Motor neuron (in vitro differentiated cells): ENCODE measurements around the gene HIP1R. TPM values are rescaled to one million over a fixed set of nuclear protein-coding genes. Genes with fewer than 3 reads are reported as not detected.
"Not testable (repeated sequence)": the region's sequence is repeated elsewhere in the genome, so short reads cannot be mapped to it uniquely, and the experiment has no call there.

ENCODE experiments used
- ATAC-seq, 8 experiments: fragments of 200-7000 bp; cut with Tn5 transposase; replicated peaks in 6 of 8; 2 replicates each; pipeline ENCODE4 v1.8.0; 2021; ENCODE audit warnings: mild to moderate bottlenecking in 8 of 8, moderate library complexity in 8 of 8
- H3K27ac ChIP-seq, 2 donors: fragments of 250-450 bp; sonication (Bioruptor Pico); 2 replicates each; pipeline ENCODE4 v1.9.0; 2021; ENCODE audit warnings: antibody characterized with exemption in 2 of 2, mild to moderate bottlenecking in 2 of 2, moderate library complexity in 1 of 2
- H3K4me1 ChIP-seq, 2 donors: fragments of 250-450 bp; sonication (Bioruptor Pico); replicated peaks in 1 of 2; 2 replicates each; pipeline ENCODE4 v1.6.1; 2021; ENCODE audit warnings: antibody characterized with exemption in 2 of 2, mild to moderate bottlenecking in 2 of 2, moderate library complexity in 1 of 2
- H3K4me3 ChIP-seq, 5 donors: fragments of 250-450 bp; sonication (Bioruptor Pico); 2 replicates each; pipeline ENCODE4 v1.9.0; 2021; ENCODE audit warnings: antibody characterized with exemption in 5 of 5, mild to moderate bottlenecking in 5 of 5, moderate library complexity in 4 of 5
- WGBS, 10 experiments: fragments of 450-650 bp; shearing (Covaris generic); methylation state at CpG; one replicate each; pipeline ENCODE4 v1.0.0; 2022; 5-methylcytosine and 5-hydroxymethylcytosine counted together
- in situ Hi-C, 9 experiments: fragments of 400-800 bp; cut with MboI; loops; one replicate each; pipeline ENCODE4 v1.15.0; 2021; ENCODE audit warnings: low sequenced_read_pairs in 9 of 9, low pct_unique_long_range_greater_than_20kb in 2 of 9; ENCODE audit not compliant: unreplicated experiment in 9 of 9
- total RNA-seq, 8 experiments: library from RNA; unstranded; fragments of 300-600 nt; gene quantifications; 2 replicates each; pipeline versions ENCODE4 v1.2.3 to v1.2.4, GENCODE V29; 2022

Gene HIP1R
- total RNA-seq, 8 experiments from 2014 or later, result 7.6 to 84.1 (median 46.5) TPM

- in situ Hi-C loops, result no loop called here
- WGBS, 10 experiments, result 4 to 100% (median 34%) methylated on average over 1 to 7 of the region's 7 CpGs; no CpG with 5 or more reads in 2 of the 10 experiments
- Histone ChIP-seq H3K27ac (no peak overlapping the region), H3K4me3 (no peak overlapping the region), H3K4me1 (peaks cover 46 to 57% of the 10 kb centered on the region in 2 donors)
- peak in 7 of 8 experiments; percentile 15 to 83 (median 52) for ATAC-seq
Observed at GRCh38 chr12:122875590-122876220, 40.4 kb downstream of the HIP1R start.

GRCh38 chr12:122876281-122876680, 41.0 kb downstream of the HIP1R start:
- in situ Hi-C loops, H3K4me3 ChIP-seq, ATAC-seq, H3K27ac ChIP-seq: not testable (repeated sequence)
- 67 to 100% (median 89%) methylated on average over 1 to 5 of the region's 5 CpGs; no CpG with 5 or more reads in 4 of the 10 experiments for WGBS, 10 experiments
- peaks cover 45 to 55% of the 10 kb centered on the region in 2 donors for H3K4me1 ChIP-seq

- 51 to 90% (median 60%) methylated on average over 1 to 3 of the region's 3 CpGs; no CpG with 5 or more reads in 7 of the 10 experiments for WGBS, 10 experiments
- H3K4me3 ChIP-seq, result no peak overlapping the region
- in situ Hi-C loops, result no loop called here
- peaks cover 43 to 51% of the 10 kb centered on the region in 2 donors for H3K4me1 ChIP-seq
- no peak for ATAC-seq
- H3K27ac ChIP-seq, result no peak overlapping the region
Observed at GRCh38 chr12:122876731-122877130, 41.5 kb downstream of the HIP1R start.

GRCh38 chr12:122878780-122879612, 43.7 kb downstream of the HIP1R start:
- H3K4me1 ChIP-seq, result peaks cover 23 to 30% of the 10 kb centered on the region in 2 donors
- no peak overlapping the region for H3K27ac ChIP-seq
- ATAC-seq, result no peak
- in situ Hi-C loops, result no loop called here
- H3K4me3 ChIP-seq, result no peak overlapping the region
- 72 to 100% (median 88%) methylated on average over 1 to 8 of the region's 17 CpGs; no CpG with 5 or more reads in 4 of the 10 experiments for WGBS, 10 experiments

GRCh38 chr12:122880155-122880667, 45.0 kb downstream of the HIP1R start:
- in situ Hi-C loops, result no loop called here
- peaks cover 18 to 22% of the 10 kb centered on the region in 2 donors for H3K4me1 ChIP-seq
- ATAC-seq, result peak in 2 of 8 experiments; percentile 49 to 72
- no peak overlapping the region for H3K27ac ChIP-seq
- no peak overlapping the region for H3K4me3 ChIP-seq
- 60 to 100% (median 74%) methylated on average over 1 to 6 of the region's 10 CpGs; no CpG with 5 or more reads in 1 of the 10 experiments for WGBS, 10 experiments

- in situ Hi-C loops, result no loop called here
- WGBS, 10 experiments, result 0 to 45% (median 28%) methylated on average over 1 to 5 of the region's 8 CpGs; no CpG with 5 or more reads in 2 of the 10 experiments
- Histone ChIP-seq H3K4me1 (peaks cover 14 to 17% of the 10 kb centered on the region in 2 donors), H3K4me3 (no peak overlapping the region), H3K27ac (no peak overlapping the region)
- peak; percentile 52 to 99 (median 90) for ATAC-seq
Observed at GRCh38 chr12:122880668-122881067, 45.4 kb downstream of the HIP1R start.

GRCh38 chr12:122882908-122883558, 47.8 kb downstream of the HIP1R start:
- no peak for ATAC-seq
- H3K27ac ChIP-seq, result no peak overlapping the region
- peaks cover 18 to 19% of the 10 kb centered on the region in 2 donors for H3K4me1 ChIP-seq
- no peak overlapping the region for H3K4me3 ChIP-seq
- in situ Hi-C loops, result no loop called here
- WGBS, 10 experiments, result 71 to 97% (median 95%) methylated on average over 6 to 10 of the region's 11 CpGs; no CpG with 5 or more reads in 2 of the 10 experiments

- no peak for ATAC-seq
- WGBS, 10 experiments, result 77 to 100% (median 86%) methylated on average over 1 to 6 of the region's 6 CpGs
- H3K27ac ChIP-seq, result no peak overlapping the region
- peaks cover 28 to 29% of the 10 kb centered on the region in 2 donors for H3K4me1 ChIP-seq
- no peak overlapping the region for H3K4me3 ChIP-seq
- in situ Hi-C loops, result no loop called here
Observed at GRCh38 chr12:122884091-122884826, 49.0 kb downstream of the HIP1R start.

GRCh38 chr12:122884860-122885259, 49.6 kb downstream of the HIP1R start:
- no peak overlapping the region for H3K27ac ChIP-seq
- H3K4me1 ChIP-seq, result peaks cover 29 to 30% of the 10 kb centered on the region in 2 donors
- ATAC-seq, result no peak
- no peak overlapping the region for H3K4me3 ChIP-seq
- 30 to 100% (median 85%) methylated on average over 1 to 4 of the region's 4 CpGs for WGBS, 10 experiments
- in situ Hi-C loops, result no loop called here

GRCh38 chr12:122886161-122886560, 50.9 kb downstream of the HIP1R start:
- Histone ChIP-seq H3K27ac (no peak overlapping the region), H3K4me3 (no peak overlapping the region), H3K4me1 (peaks cover 35 to 36% of the 10 kb centered on the region in 2 donors)
- 60 to 100% (median 100%) methylated on average over 1 to 7 of the region's 8 CpGs; no CpG with 5 or more reads in 3 of the 10 experiments for WGBS, 10 experiments
- in situ Hi-C loops, result no loop called here
- ATAC-seq, result no peak

- in situ Hi-C loops, result no loop called here
- no peak overlapping the region for H3K27ac ChIP-seq
- WGBS, 10 experiments, result 62 to 93% (median 80%) methylated on average over 1 to 9 of the region's 10 CpGs
- H3K4me3 ChIP-seq, result no peak overlapping the region
- peak in 7 of 8 experiments; percentile 10 to 68 (median 34) for ATAC-seq
- peaks cover 39 to 45% of the 10 kb centered on the region in 2 donors for H3K4me1 ChIP-seq
Observed at GRCh38 chr12:122886851-122887818, 51.9 kb downstream of the HIP1R start.
